Measurements from ENCODE around the gene MAP7. TPM values are rescaled to one million over a fixed set of nuclear protein-coding genes. Genes with fewer than 3 reads are reported as not detected.

Gene MAP7
- total and polyA plus RNA-seq, 9 of the 15 experiments (the other 6 are each of a cell fraction or from before 2014, with no cell fraction given): 0.76 to 7.7 (median 3.9) TPM

DNA sequence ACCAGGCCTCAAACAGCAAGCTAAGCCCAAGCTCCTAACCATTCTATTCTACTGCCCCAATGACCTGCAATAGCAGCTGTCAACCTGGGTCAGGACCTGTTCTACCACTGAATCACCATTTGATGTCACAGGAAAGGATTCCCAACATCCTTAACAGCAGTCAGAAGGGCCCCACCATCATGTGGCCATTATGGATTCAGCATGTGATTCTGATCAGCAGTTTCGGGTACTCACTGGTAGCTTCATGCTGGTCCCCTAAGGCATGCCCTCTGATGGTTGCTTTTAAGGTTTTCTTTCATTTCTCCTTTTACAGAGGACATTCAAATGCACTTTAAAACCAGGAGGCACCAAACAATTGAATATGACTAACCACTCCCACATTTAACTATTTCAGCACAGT lies 37.3 kb upstream of the MAP7 start (continued):
- TF ChIP-seq, protein P1, sequence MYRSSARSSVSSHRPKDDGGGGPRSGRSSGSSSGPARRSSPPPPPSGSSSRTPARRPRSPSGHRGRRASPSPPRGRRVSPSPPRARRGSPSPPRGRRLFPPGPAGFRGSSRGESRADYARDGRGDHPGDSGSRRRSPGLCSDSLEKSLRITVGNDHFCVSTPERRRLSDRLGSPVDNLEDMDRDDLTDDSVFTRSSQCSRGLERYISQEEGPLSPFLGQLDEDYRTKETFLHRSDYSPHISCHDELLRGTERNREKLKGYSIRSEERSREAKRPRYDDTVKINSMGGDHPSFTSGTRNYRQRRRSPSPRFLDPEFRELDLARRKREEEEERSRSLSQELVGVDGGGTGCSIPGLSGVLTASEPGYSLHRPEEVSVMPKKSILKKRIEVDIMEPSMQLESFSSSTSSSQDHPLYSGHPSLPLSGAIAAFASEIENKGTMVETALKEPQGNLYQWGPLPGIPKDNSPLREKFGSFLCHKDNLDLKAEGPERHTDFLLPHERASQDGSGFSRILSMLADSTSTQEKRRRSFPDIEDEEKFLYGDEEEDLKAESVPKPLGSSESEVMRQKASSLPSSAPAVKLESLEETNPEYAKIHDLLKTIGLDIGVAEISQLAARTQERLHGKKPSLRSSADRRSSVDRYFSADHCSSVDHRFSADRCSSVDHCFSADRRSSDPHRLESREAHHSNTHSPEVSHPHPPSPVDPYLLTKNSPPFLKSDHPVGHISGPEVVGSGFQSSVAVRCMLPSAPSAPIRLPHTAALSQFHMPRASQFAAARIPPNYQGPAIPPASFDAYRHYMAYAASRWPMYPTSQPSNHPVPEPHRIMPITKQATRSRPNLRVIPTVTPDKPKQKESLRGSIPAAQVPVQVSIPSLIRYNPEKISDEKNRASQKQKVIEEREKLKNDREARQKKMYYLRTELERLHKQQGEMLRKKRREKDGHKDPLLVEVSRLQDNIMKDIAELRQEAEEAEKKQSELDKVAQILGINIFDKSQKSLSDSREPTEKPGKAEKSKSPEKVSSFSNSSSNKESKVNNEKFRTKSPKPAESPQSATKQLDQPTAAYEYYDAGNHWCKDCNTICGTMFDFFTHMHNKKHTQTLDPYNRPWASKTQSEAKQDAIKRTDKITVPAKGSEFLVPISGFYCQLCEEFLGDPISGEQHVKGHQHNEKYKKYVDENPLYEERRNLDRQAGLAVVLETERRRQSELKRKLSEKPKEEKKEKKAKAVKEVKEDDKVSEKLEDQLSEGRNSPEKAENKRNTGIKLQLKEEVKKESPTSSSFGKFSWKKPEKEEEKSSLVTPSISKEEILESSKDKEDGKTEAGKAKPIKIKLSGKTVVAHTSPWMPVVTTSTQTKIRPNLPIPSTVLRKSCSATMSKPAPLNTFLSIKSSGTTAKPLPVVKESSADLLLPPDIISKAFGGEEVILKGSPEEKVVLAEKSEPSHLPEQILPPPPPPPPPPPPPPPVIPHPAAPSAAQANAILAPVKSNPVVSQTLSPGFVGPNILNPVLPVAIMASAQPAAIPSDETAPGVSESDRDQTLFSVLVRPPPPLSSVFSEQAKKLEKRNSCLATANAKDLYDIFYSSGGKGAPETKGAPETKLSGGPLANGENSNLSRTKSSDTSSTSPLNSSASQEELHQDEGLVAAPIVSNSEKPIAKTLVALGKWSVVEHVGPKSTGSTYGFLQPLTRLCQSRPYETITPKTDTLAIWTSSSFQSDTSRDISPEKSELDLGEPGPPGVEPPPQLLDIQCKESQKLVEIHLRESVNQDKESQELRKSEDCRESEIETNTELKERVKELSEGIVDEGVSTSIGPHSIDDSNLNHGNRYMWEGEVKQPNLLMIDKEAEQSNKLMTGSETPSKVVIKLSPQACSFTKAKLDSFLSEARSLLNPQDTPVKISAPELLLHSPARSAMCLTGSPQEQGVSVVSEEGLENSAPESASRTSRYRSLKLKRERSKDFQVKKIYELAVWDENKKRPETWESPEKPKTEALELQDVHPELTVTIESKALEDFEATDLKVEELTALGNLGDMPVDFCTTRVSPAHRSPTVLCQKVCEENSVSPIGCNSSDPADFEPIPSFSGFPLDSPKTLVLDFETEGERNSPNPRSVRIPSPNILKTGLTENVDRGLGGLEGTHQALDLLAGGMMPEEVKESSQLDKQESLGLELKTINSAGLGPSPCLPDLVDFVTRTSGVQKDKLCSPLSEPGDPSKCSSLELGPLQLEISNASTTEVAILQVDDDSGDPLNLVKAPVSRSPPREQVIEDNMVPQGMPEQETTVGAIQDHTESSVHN (IDR thresholded peaks at IDR 0.05; ENCODE audit: borderline replicate concordance in 1 of 2, low read depth in 1 of 2): no peak
- TF ChIP-seq, protein P2, sequence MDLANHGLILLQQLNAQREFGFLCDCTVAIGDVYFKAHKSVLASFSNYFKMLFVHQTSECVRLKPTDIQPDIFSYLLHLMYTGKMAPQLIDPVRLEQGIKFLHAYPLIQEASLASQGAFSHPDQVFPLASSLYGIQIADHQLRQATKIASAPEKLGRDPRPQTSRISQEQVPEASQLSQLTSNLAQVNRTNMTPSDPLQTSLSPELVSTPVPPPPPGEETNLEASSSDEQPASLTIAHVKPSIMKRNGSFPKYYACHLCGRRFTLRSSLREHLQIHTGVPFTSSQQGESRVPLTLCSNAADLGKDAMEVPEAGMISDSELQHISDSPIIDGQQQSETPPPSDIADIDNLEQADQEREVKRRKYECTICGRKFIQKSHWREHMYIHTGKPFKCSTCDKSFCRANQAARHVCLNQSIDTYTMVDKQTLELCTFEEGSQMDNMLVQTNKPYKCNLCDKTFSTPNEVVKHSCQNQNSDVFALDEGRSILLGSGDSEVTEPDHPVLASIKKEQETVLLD (IDR thresholded peaks at IDR 0.05): no peak
